HEK293 (cell line): ENCODE data around the gene GNB5.

Experiments
- CTCF ChIA-PET: fragments of 350-600 bp; formaldehyde crosslinking; extraction: SDS; loops from one replicate; lab custom pipeline; 2021; ENCODE audit warnings: antibody characterized with exemption; lab: Yijun Ruan, JAX
- POLR2A ChIA-PET: fragments of 300-600 bp; formaldehyde crosslinking; extraction: SDS; loops from one replicate; lab custom pipeline; 2020; ENCODE audit warnings: antibody characterized with exemption, inconsistent platforms; lab: Yijun Ruan, JAX
- H3K27ac ChIP-seq: fragments of 200-500 bp; sonication (Bioruptor generic); 2 replicates; pipeline ENCODE4 v1.5.1; 2014; ENCODE audit warnings: low read depth, low read length, control low read depth, inconsistent platforms; ENCODE audit errors: extremely low read depth
- H3K36me3 ChIP-seq, 2 experiments: fragments of 200-500 bp in 1 of 2; sonication (Bioruptor generic) in 1 of 2; 1 replicate in 1 of 2; 2 replicates in 1 of 2; pipeline ENCODE4 v1.5.1; 2014 to 2017; ENCODE audit warnings: inconsistent platforms in 2 of 2, low read length in 2 of 2; ENCODE audit not compliant: control insufficient read depth in 2 of 2, insufficient read depth in 1 of 2
- H3K4me1 ChIP-seq: fragments of 200-500 bp; sonication (Bioruptor generic); 2 replicates; pipeline ENCODE4 v1.5.1; 2014; ENCODE audit warnings: mild to moderate bottlenecking, low read length, inconsistent platforms; ENCODE audit not compliant: control insufficient read depth, insufficient read depth
- H3K4me3 ChIP-seq: 2 replicates; pipeline ENCODE4 v1.5.1; 2011; ENCODE audit warnings: low read depth, mild to moderate bottlenecking, control low read depth, low read length, moderate library complexity
- H3K9me3 ChIP-seq: fragments of 200-500 bp; sonication (Bioruptor generic); 2 replicates; pipeline ENCODE4 v1.5.1; 2014; ENCODE audit warnings: low read depth, low read length, inconsistent platforms; ENCODE audit not compliant: control insufficient read depth, insufficient read depth
- BCL11B ChIP-seq: fragments of 450-650 bp; formaldehyde crosslinking; IDR thresholded peaks from 2 replicates; pipeline ENCODE4 v1.5.1; 2016; ENCODE audit warnings: low read depth, missing biosample characterization, missing genetic modification characterization
- MEIS1 ChIP-seq: sonication (generic); formaldehyde crosslinking; IDR thresholded peaks from 2 replicates; pipeline ENCODE4 v1.8.1; 2022; ENCODE audit warnings: missing genetic modification reagents, mild to moderate bottlenecking, borderline replicate concordance
- SETDB1 ChIP-seq: IDR thresholded peaks from one replicate; pipeline ENCODE4 v1.6.1; 2017; ENCODE audit warnings: mild to moderate bottlenecking, low read length, moderate library complexity, mixed read lengths; ENCODE audit not compliant: insufficient read length
- ZNF335 ChIP-seq: fragments of 450-650 bp; formaldehyde crosslinking; conservative IDR thresholded peaks from 2 replicates; pipeline ENCODE4 v1.5.1; 2016; ENCODE audit warnings: missing biosample characterization, missing genetic modification characterization
- ZNF624 ChIP-seq: fragments of 450-650 bp; formaldehyde crosslinking; IDR thresholded peaks from 2 replicates; pipeline ENCODE4 v1.5.1; 2017; ENCODE audit warnings: missing biosample characterization, missing genetic modification characterization
- ZNF629 ChIP-seq: fragments of 450-650 bp; formaldehyde crosslinking; IDR thresholded peaks from 2 replicates; pipeline ENCODE4 v1.5.1; 2017; ENCODE audit warnings: missing biosample characterization, missing genetic modification characterization
- ZNF701 ChIP-seq: fragments of 450-650 bp; formaldehyde crosslinking; IDR thresholded peaks from 2 replicates; pipeline ENCODE4 v1.5.1; 2016; ENCODE audit warnings: missing biosample characterization, missing genetic modification characterization
- TF ChIP-seq, protein P1 (sequence below): fragments of 450-650 bp; formaldehyde crosslinking; IDR thresholded peaks from 2 replicates; pipeline ENCODE4 v1.5.1; 2017; ENCODE audit warnings: missing biosample characterization, missing genetic modification characterization
- TF ChIP-seq, protein P2 (sequence below): fragments of 450-650 bp; formaldehyde crosslinking; IDR thresholded peaks from 2 replicates; pipeline ENCODE4 v1.5.1; 2016; ENCODE audit warnings: missing biosample characterization, missing genetic modification characterization
- TF ChIP-seq, protein P3 (sequence below): fragments of 450-650 bp; formaldehyde crosslinking; IDR thresholded peaks from 2 replicates; pipeline ENCODE4 v1.5.1; 2016; ENCODE audit warnings: missing biosample characterization, missing genetic modification characterization
- TF ChIP-seq, protein P4 (sequence below): fragments of 450-650 bp; formaldehyde crosslinking; IDR thresholded peaks from 2 replicates; pipeline ENCODE4 v1.5.1; 2016; ENCODE audit warnings: missing biosample characterization, missing genetic modification characterization

GNB5 gene

DNA sequence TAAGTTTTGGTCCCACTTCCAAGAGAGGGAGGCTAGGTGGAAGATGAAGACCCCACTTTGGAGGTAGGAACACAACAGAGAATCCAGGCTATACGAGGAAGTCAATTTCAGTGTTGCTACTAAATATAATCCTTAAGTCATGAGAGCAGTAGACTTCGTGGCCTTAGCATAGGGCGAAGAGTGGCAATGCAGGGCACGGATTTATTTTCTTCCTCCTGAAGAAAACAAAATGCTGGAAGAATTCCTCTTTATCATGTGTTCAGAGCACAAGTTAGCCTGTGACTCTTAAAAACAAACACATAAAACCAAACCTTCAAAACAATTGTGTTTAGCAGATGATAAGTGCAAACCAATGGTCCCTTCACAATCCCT, 98.0 kb downstream of the GNB5 start:
- H3K36me3 ChIP-seq = no peaks in the 10 kb centered on the region

DNA sequence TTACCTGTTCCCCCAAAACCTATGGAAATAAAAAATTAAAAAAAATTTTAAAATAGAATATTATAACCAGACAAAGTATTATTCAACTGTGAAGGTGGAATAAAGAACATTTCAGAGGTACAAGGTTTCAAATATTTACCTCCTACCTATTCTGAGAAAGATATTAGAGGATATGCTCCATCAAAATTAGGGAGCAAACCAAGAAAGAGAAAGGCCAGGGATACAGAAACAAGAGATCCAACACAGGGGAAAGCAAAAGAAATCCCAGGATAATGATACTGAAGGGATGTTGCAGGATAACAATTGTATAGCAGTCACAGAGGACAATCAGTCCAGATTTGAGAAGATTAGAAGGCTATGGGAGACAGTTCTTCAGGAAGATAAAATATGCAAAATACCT, 101.0 kb downstream of the GNB5 start:
- TF ChIP-seq ZNF624 (tag by site-specific recombination) (peak; percentile 35; the same call in 1 of the 2 replicates), BCL11B (tag by site-specific recombination) (no peak), SETDB1 (peak; percentile 78)
- TF ChIP-seq, protein P1, sequence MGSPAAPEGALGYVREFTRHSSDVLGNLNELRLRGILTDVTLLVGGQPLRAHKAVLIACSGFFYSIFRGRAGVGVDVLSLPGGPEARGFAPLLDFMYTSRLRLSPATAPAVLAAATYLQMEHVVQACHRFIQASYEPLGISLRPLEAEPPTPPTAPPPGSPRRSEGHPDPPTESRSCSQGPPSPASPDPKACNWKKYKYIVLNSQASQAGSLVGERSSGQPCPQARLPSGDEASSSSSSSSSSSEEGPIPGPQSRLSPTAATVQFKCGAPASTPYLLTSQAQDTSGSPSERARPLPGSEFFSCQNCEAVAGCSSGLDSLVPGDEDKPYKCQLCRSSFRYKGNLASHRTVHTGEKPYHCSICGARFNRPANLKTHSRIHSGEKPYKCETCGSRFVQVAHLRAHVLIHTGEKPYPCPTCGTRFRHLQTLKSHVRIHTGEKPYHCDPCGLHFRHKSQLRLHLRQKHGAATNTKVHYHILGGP (tag by site-specific recombination) = no peak
- TF ChIP-seq, protein P2, sequence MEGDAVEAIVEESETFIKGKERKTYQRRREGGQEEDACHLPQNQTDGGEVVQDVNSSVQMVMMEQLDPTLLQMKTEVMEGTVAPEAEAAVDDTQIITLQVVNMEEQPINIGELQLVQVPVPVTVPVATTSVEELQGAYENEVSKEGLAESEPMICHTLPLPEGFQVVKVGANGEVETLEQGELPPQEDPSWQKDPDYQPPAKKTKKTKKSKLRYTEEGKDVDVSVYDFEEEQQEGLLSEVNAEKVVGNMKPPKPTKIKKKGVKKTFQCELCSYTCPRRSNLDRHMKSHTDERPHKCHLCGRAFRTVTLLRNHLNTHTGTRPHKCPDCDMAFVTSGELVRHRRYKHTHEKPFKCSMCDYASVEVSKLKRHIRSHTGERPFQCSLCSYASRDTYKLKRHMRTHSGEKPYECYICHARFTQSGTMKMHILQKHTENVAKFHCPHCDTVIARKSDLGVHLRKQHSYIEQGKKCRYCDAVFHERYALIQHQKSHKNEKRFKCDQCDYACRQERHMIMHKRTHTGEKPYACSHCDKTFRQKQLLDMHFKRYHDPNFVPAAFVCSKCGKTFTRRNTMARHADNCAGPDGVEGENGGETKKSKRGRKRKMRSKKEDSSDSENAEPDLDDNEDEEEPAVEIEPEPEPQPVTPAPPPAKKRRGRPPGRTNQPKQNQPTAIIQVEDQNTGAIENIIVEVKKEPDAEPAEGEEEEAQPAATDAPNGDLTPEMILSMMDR (tag by site-specific recombination) = no peak
- TF ChIP-seq, protein P3, sequence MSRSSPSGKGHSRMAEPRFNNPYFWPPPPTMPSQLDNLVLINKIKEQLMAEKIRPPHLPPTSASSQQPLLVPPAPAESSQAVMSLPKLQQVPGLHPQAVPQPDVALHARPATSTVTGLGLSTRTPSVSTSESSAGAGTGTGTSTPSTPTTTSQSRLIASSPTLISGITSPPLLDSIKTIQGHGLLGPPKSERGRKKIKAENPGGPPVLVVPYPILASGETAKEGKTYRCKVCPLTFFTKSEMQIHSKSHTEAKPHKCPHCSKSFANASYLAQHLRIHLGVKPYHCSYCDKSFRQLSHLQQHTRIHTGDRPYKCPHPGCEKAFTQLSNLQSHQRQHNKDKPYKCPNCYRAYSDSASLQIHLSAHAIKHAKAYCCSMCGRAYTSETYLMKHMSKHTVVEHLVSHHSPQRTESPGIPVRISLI (tag by site-specific recombination) = no peak
- CTCF ChIA-PET = no interaction called here
- POLR2A ChIA-PET = no interaction called here
- no peak overlapping the region for H3K27ac ChIP-seq
- H3K4me3 ChIP-seq = no peak overlapping the region
- no peaks in the 10 kb centered on the region for H3K4me1 ChIP-seq
- H3K9me3 ChIP-seq = no peaks in the 10 kb centered on the region
- no peaks in the 10 kb centered on the region for H3K36me3 ChIP-seq

More for the DNA sequence above, 98.0 kb downstream of the GNB5 start:
- CTCF ChIA-PET = no interaction called here
- no peak overlapping the region for H3K4me3 ChIP-seq
- TF ChIP-seq, protein P4, sequence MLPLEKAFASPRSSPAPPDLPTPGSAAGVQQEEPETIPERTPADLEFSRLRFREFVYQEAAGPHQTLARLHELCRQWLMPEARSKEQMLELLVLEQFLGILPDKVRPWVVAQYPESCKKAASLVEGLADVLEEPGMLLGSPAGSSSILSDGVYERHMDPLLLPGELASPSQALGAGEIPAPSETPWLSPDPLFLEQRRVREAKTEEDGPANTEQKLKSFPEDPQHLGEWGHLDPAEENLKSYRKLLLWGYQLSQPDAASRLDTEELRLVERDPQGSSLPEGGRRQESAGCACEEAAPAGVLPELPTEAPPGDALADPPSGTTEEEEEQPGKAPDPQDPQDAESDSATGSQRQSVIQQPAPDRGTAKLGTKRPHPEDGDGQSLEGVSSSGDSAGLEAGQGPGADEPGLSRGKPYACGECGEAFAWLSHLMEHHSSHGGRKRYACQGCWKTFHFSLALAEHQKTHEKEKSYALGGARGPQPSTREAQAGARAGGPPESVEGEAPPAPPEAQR (tag by site-specific recombination) = no peak
- TF ChIP-seq ZNF335 (tag by site-specific recombination) = no peak
- no peaks in the 10 kb centered on the region for H3K9me3 ChIP-seq
- POLR2A ChIA-PET = no interaction called here
- no peaks in the 10 kb centered on the region; the same call in 1 of the 2 replicates for H3K4me1 ChIP-seq
- no peak overlapping the region for H3K27ac ChIP-seq

DNA sequence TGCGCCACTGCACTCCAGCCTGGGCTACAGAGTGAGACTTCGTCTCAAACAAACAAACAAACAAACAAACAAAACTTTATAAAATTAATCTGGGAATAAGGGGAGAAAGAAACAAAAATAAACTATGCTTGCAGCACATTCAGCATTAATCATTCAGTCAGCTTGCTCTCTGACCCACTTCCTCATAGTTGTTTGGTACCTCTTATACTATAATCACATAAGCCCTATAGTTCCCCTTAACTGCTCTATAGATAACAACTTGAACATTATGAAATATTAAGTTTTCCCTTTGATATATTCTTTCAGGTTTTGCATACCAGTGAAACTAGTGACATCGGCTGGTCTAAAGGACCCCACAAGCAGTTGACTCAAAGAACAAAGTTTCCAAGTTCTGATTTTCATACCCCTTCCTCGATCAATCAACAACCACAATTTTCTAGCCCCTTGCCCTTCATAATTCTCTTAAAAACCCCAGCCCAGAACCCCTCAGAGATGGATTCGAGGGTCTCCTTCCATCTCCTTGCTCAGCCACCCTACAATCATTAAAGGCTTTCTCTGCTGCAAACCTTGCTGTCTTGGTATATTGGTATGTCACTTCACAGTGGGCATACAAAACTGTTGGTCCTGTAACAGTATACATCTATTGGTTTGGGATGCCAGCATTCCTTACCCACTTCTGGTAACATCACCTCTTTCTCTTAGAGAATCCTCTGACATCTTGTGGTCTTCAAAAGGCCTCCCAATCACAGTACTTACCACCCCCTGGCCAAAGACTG, 105.0 kb downstream of the GNB5 start:
- no peak overlapping the region for H3K27ac ChIP-seq
- H3K9me3 ChIP-seq = no peaks in the 10 kb centered on the region
- CTCF ChIA-PET = no interaction called here
- TF ChIP-seq SETDB1 (peak; percentile 80), ZNF701 (no peak), ZNF629 (no peak), MEIS1 (CRISPR knock-in tag) (no peak)
- TF ChIP-seq, protein P3 (tag by site-specific recombination) = no peak
- POLR2A ChIA-PET = no interaction called here
- no peaks in the 10 kb centered on the region for H3K4me1 ChIP-seq
- no peaks in the 10 kb centered on the region for H3K36me3 ChIP-seq
- no peak overlapping the region for H3K4me3 ChIP-seq
